RWPE2 (cell line): Measurements from ENCODE around the gene ZBBX.

Experiments
- ATAC-seq: fragments of 200-7000 bp; cut with Tn5 transposase; 3 replicates; pipeline ENCODE4 v1.9.1; 2021; ENCODE audit warnings: low read depth
- DNase-seq: peaks from one replicate; pipeline ENCODE4 v3.0.0-alpha.2; 2020; ENCODE audit warnings: low spot score
- H3K27ac ChIP-seq: fragments of 450-650 bp; 2 replicates; pipeline ENCODE4 v1.5.1; 2017; ENCODE audit warnings: mild to moderate bottlenecking; ENCODE audit not compliant: poor library complexity, severe bottlenecking
- H3K27me3 ChIP-seq: fragments of 250-450 bp; sonication (Bioruptor Pico); 2 replicates; pipeline ENCODE4 v1.5.1; 2021; ENCODE audit warnings: mild to moderate bottlenecking, moderate library complexity; ENCODE audit not compliant: insufficient read depth, poor library complexity, severe bottlenecking
- H3K36me3 ChIP-seq: fragments of 250-450 bp; sonication (Bioruptor Pico); 2 replicates; pipeline ENCODE4 v1.5.1; 2020; ENCODE audit warnings: low read depth, mild to moderate bottlenecking, moderate library complexity
- H3K4me1 ChIP-seq: fragments of 250-450 bp; sonication (Bioruptor Pico); 2 replicates; pipeline ENCODE4 v1.5.1; 2021; ENCODE audit warnings: mild to moderate bottlenecking, moderate library complexity; ENCODE audit not compliant: insufficient read depth, poor library complexity, severe bottlenecking
- H3K4me3 ChIP-seq: fragments of 250-450 bp; sonication (Bioruptor Pico); 2 replicates; pipeline ENCODE4 v1.5.1; 2021; ENCODE audit warnings: mild to moderate bottlenecking, moderate library complexity; ENCODE audit not compliant: severe bottlenecking
- H3K9me3 ChIP-seq: fragments of 250-450 bp; sonication (Bioruptor Pico); 2 replicates; pipeline ENCODE4 v1.5.1; 2021; ENCODE audit warnings: mild to moderate bottlenecking, moderate library complexity; ENCODE audit not compliant: severe bottlenecking
- TF ChIP-seq, protein P1 (sequence below): fragments of 450-650 bp; IDR thresholded peaks from one replicate; pipeline ENCODE4 v1.5.1; 2017; ENCODE audit warnings: mild to moderate bottlenecking, moderate library complexity; ENCODE audit not compliant: poor library complexity, severe bottlenecking

ZBBX gene

DNA sequence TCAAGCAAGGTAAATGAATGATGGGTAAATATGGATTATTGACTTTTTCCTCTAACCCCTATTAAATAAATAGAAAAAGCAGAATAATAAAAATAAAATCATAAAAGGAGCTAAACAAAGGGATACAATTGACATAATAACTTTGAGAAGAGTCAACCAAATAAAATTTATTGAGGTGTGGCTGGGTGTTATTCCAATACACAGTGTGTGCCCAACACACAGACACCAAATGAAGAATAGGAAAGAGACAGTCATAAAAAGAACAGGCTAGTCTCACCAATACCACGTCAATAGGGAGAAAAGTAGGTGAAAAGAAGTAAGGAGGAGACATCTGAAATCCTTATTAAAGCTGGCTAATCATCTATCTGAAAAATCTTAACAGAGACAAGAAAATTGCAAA lies 127.1 kb downstream of the ZBBX start:
- TF ChIP-seq, protein P1, sequence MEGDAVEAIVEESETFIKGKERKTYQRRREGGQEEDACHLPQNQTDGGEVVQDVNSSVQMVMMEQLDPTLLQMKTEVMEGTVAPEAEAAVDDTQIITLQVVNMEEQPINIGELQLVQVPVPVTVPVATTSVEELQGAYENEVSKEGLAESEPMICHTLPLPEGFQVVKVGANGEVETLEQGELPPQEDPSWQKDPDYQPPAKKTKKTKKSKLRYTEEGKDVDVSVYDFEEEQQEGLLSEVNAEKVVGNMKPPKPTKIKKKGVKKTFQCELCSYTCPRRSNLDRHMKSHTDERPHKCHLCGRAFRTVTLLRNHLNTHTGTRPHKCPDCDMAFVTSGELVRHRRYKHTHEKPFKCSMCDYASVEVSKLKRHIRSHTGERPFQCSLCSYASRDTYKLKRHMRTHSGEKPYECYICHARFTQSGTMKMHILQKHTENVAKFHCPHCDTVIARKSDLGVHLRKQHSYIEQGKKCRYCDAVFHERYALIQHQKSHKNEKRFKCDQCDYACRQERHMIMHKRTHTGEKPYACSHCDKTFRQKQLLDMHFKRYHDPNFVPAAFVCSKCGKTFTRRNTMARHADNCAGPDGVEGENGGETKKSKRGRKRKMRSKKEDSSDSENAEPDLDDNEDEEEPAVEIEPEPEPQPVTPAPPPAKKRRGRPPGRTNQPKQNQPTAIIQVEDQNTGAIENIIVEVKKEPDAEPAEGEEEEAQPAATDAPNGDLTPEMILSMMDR, result no peak
- ATAC-seq (no peak), DNase-seq (no peak)
- H3K27me3 ChIP-seq, result peaks cover 7% of the 10 kb centered on the region
- H3K27ac ChIP-seq, result no peak overlapping the region
- H3K4me3 ChIP-seq, result no peak overlapping the region
- H3K36me3 ChIP-seq, result no peaks in the 10 kb centered on the region
- no peaks in the 10 kb centered on the region for H3K9me3 ChIP-seq
- no peaks in the 10 kb centered on the region for H3K4me1 ChIP-seq

DNA sequence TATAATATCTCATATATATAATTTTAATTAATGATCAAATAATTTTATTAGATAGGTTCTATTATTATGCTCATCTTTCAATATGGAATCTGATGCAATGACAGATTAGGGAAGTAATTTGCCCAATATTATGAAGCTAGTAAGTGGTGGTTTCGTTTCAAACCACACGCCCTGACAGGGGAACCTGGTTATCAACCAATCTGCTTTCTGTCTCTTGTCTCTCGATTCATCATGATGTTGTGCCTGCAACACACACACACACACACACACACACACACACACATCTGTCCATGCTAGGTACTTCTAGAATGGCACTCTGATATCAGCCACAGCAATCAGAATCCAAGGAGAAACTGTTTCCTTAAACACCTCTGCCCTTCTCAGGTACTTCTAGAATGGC lies 128.4 kb downstream of the ZBBX start:
- Histone ChIP-seq H3K36me3 (no peaks in the 10 kb centered on the region), H3K9me3 (no peaks in the 10 kb centered on the region), H3K27ac (no peak overlapping the region), H3K4me3 (no peak overlapping the region), H3K27me3 (peaks cover 7% of the 10 kb centered on the region), H3K4me1 (no peaks in the 10 kb centered on the region)
- no peak for ATAC-seq
- no peak for DNase-seq
- TF ChIP-seq, protein P1, result no peak

DNA sequence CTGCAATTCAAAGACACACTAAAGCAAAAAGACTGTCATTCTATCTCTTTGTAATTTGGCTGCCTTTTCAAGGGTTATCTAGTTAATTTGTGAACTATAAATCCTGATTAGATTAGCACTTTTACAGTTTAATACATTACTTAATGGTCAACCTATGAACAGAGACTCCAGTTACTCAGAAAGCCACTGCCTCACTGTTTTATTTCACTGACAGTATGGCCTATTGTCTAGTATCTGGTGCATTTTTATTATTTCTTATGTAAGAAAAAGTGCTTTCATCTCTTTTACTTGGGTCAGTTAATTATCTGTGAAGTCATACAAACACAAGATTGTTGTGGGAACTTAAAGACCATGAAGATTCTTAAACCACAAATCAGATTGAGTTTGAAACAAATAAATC lies 133.8 kb downstream of the ZBBX start:
- Histone ChIP-seq H3K9me3 (no peaks in the 10 kb centered on the region), H3K27me3 (no peaks in the 10 kb centered on the region), H3K36me3 (no peaks in the 10 kb centered on the region), H3K27ac (no peak overlapping the region), H3K4me3 (no peak overlapping the region), H3K4me1 (no peaks in the 10 kb centered on the region)
- no peak for ATAC-seq
- DNase-seq, result no peak
- TF ChIP-seq, protein P1, result no peak

DNA sequence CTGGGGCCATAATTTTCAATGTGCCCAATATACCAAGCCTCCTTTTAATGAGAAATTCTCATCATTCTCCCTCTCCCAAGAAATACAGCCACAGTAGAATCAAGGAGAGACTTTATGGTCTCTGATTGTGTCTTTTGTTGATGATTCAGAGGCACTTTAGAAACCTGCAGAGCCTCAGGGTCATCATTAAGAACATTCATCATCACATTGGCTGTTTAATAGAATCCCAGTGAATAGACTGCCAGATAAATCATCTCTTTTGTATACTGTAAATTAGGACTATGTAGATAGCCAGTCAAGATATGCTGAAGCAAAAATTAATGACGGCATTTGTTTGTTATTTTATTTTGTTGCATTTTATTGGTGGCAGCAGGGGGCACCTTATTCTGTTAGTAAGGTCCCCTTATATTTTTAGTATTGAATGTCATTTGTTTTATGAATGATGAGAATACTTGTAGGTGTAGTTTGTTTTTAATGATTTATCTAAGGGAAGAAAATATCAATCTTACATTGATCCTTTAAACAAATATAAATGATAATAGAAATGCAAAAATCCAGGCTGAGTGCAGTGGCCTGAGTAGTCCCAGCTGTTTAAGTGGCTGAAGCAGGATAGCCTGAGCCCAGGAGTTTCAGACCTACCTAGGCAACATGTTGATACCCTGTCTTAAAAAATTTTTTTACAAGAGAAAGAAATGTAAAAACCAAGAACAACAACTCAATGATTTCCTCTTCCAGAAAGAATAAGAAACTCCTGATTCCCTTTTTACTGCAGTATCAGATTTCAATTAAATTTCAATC lies 138.8 kb downstream of the ZBBX start:
- ATAC-seq, result no peak
- Histone ChIP-seq H3K27ac (no peak overlapping the region), H3K27me3 (no peaks in the 10 kb centered on the region), H3K9me3 (no peaks in the 10 kb centered on the region), H3K4me3 (no peak overlapping the region), H3K36me3 (no peaks in the 10 kb centered on the region), H3K4me1 (no peaks in the 10 kb centered on the region)
- TF ChIP-seq, protein P1, result no peak
- DNase-seq, result no peak

DNA sequence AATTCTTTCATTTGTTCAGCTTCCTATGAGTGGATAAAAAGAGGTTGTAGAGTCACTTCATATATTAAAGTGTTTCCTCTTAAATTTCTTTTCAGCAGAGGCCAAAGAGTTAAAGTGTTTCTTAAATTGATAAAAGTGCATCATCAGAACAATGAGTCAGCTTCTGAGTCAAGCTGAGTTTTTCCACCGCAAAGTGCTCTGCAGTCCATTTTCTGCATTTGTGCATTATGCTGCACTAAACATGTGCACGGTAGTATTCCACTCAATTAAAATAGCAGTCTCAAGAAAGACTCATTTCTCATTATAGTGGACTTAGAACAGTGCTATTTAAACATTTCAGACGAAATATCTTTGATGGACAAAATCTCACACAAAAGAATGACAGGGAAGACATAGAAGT lies 152.0 kb downstream of the ZBBX start:
- no peaks in the 10 kb centered on the region for H3K27me3 ChIP-seq
- TF ChIP-seq, protein P1, result no peak
- ATAC-seq (peak; percentile 38; the same call in 1 of the 3 replicates), DNase-seq (no peak)
- H3K27ac ChIP-seq, result no peak overlapping the region
- no peak overlapping the region for H3K4me3 ChIP-seq
- H3K36me3 ChIP-seq, result no peaks in the 10 kb centered on the region
- no peaks in the 10 kb centered on the region for H3K4me1 ChIP-seq
- no peaks in the 10 kb centered on the region for H3K9me3 ChIP-seq
